Tibial nerve (tissue), 4 donors: ENCODE results near the gene FAM222B.

Source experiments
- CTCF ChIP-seq, 5 experiments: fragments of 200-600 bp in 3 of 5; fragments of 450-650 bp in 2 of 5; sonication (generic) in 3 of 5; IDR thresholded peaks; one replicate each; pipeline ENCODE4 v1.5.1; 2016 to 2019; ENCODE audit warnings: antibody characterized with exemption in 5 of 5, mild to moderate bottlenecking in 3 of 5, moderate library complexity in 2 of 5
- EP300 ChIP-seq, 2 donors: sonication (generic); formaldehyde crosslinking; IDR thresholded peaks; one replicate each; pipeline ENCODE4 v1.6.1; 2017; ENCODE audit warnings: antibody characterized with exemption in 2 of 2, mild to moderate bottlenecking in 1 of 2
- POLR2A ChIP-seq, 2 donors: fragments of 450-650 bp; IDR thresholded peaks; one replicate each; pipeline ENCODE4 v1.6.1; 2017; ENCODE audit warnings: antibody characterized with exemption in 2 of 2, mild to moderate bottlenecking in 2 of 2, moderate library complexity in 2 of 2

DNA sequence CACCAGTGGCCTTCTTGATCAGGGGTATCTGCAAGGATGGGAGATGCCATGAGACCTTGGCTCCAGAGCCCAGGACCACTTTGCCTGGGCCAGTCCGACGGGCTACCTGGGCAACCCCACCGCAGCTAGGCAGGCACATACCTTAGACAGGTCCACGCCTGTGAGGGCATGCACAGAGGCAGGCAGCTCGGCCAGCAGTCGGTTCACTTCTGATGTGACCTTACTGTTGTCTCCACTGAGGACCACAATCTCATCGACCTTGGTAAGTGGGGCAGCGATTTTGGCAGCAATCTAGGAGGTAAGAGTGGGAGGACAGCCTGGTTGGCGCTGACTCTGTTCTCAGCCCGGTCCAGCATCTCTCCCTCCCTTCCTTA is 38.0 kb upstream of the FAM222B start:
- TF ChIP-seq CTCF (IDR thresholded peaks at IDR 0.05): no peak
- no peak for TF ChIP-seq EP300 (IDR thresholded peaks at IDR 0.05)
- TF ChIP-seq POLR2A (IDR thresholded peaks at IDR 0.05): no peak
